Testis (tissue), 3 donors: ENCODE data around the gene RPS15. TPM values are rescaled to one million over a fixed set of nuclear protein-coding genes. Genes with fewer than 3 reads are reported as not detected.
A peak's percentile ranks its signal among the peaks of the same experiment; 100 is the strongest.

ENCODE experiments used
- DNase-seq: peaks from one replicate; pipeline ENCODE4 v3.0.0-alpha.2; 2019
- H3K27ac ChIP-seq, 2 donors: fragments of 200-600 bp; sonication (generic); one replicate each; pipeline ENCODE4 v1.5.1; 2019
- H3K27me3 ChIP-seq: fragments of 200-600 bp; sonication (generic); one replicate; pipeline ENCODE4 v1.5.1; 2019
- H3K36me3 ChIP-seq: fragments of 200-600 bp; sonication (generic); one replicate; pipeline ENCODE4 v1.5.1; 2017; ENCODE audit warnings: low read depth; ENCODE audit errors: missing control alignments
- H3K4me1 ChIP-seq: fragments of 200-600 bp; sonication (generic); one replicate; pipeline ENCODE4 v1.5.1; 2019
- H3K4me3 ChIP-seq, 2 donors: fragments of 200-600 bp; sonication (generic); one replicate each; pipeline ENCODE4 v1.5.1; 2017 to 2019
- H3K9me3 ChIP-seq: fragments of 200-600 bp; sonication (generic); one replicate; pipeline ENCODE4 v1.5.1; 2017
- POLR2A ChIP-seq: fragments of 450-650 bp; IDR thresholded peaks from one replicate; pipeline ENCODE4 v1.6.1; 2017; ENCODE audit warnings: antibody characterized with exemption, mild to moderate bottlenecking, moderate library complexity
- WGBS, 2 donors: methylation state at CpG; one replicate each; pipeline ENCODE4 v1.1.5; 2018; 5-methylcytosine and 5-hydroxymethylcytosine counted together
- intact Hi-C: fragments of 100-400 bp; cut with DNase I; formaldehyde crosslinking; loops from one replicate; pipeline ENCODE4 v1.15.1; 2023; ENCODE audit warnings: low total_unique reads
- polyA plus RNA-seq: library from polyadenylated mRNA; stranded (reverse); fragments of 350-450 nt; fragmentation: Illumina TruSeq; extraction: RNeasy Lipid Tissue Mini Kit (QIAGEN cat#74804); gene quantifications from one replicate; pipeline ENCODE4 v1.2.3, GENCODE V29; 2014; ENCODE audit warnings: low read depth, low replicate concordance; ENCODE audit not compliant: insufficient read depth
- total RNA-seq, 2 donors: library from RNA; depleted of rRNA; stranded (reverse); fragments of >200 nt; gene quantifications; one replicate each; pipeline ENCODE4 v1.2.3, GENCODE V29; 2016
- TF ChIP-seq, protein P1 (sequence below), 3 experiments: fragments of 450-650 bp in 2 of 3; fragments of 200-600 bp in 1 of 3; sonication (generic) in 1 of 3; IDR thresholded peaks; one replicate each; pipeline ENCODE4 v1.5.1; 2016 to 2019; ENCODE audit warnings: antibody characterized with exemption in 3 of 3, mild to moderate bottlenecking in 2 of 3, moderate library complexity in 1 of 3

RPS15 gene
- total and polyA plus RNA-seq, 3 donors from 2014 or later = 768 to 1,750 (median 1,248) TPM

DNA sequence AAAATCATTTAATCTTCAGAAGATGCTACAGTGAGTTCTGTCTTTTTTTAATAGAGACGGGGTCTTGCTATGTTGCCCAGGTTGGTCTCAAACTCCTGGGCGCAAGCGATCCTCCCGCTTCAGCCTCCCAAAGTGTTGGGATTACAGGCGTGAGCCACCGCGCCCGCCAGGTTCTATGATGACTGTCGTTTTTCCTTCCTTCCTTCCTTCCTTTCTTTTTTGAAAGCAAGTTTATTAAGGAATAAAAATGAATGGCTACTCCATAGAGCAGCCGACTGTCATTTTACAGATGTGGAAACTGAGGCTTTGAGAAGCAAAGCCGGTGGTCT is 36.3 kb upstream of the RPS15 start:
- Histone ChIP-seq H3K9me3 (no peaks in the 10 kb centered on the region), H3K4me3 (peak overlapping the region; percentile 73 to 92), H3K27ac (peak overlapping the region; percentile 6 to 76), H3K27me3 (no peaks in the 10 kb centered on the region), H3K36me3 (no peaks in the 10 kb centered on the region), H3K4me1 (peaks cover 39% of the 10 kb centered on the region)
- no peak for TF ChIP-seq POLR2A
- TF ChIP-seq, protein P1, sequence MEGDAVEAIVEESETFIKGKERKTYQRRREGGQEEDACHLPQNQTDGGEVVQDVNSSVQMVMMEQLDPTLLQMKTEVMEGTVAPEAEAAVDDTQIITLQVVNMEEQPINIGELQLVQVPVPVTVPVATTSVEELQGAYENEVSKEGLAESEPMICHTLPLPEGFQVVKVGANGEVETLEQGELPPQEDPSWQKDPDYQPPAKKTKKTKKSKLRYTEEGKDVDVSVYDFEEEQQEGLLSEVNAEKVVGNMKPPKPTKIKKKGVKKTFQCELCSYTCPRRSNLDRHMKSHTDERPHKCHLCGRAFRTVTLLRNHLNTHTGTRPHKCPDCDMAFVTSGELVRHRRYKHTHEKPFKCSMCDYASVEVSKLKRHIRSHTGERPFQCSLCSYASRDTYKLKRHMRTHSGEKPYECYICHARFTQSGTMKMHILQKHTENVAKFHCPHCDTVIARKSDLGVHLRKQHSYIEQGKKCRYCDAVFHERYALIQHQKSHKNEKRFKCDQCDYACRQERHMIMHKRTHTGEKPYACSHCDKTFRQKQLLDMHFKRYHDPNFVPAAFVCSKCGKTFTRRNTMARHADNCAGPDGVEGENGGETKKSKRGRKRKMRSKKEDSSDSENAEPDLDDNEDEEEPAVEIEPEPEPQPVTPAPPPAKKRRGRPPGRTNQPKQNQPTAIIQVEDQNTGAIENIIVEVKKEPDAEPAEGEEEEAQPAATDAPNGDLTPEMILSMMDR (IDR thresholded peaks at IDR 0.05) = no peak
- 47 to 60% methylated on average over 11 of the region's 11 CpGs for WGBS, 2 donors
- intact Hi-C loops = no loop called here
- DNase-seq = no peak

DNA sequence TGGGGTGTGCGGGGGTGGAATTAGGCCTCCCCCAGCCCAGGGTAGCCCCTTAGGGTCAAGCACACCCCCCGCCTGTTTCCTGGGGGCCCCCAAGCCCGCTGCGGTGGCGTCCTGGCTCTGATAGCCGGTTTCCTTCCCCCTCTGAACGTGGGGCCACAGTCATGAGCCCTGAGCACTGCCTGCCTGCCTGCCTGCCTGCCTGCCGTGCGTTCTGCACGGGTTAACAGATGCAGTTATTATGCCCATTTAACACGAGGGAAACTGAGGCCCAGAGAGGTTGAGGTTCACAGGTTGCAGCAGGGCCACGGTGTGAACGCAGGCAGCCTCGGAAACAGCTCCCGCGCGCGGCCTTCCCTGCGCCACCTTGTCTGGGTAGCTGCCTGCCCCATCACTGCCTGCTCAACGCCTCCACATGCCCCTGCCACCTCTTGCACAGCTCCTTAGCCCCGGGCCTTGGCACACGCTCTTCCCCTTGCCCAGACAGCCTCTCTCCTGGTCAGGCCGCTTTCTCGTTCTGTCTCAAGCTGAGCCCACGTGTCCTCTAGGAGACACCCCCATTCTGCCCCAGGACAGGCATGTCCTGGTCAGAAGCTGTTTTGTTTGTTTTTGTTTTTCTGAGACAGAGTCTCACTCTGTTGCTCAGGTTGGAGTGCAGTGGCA is 35.7 kb upstream of the RPS15 start:
- intact Hi-C loops = no loop called here
- Histone ChIP-seq H3K27ac (peak overlapping the region; percentile 6 to 41), H3K27me3 (no peaks in the 10 kb centered on the region)

DNA sequence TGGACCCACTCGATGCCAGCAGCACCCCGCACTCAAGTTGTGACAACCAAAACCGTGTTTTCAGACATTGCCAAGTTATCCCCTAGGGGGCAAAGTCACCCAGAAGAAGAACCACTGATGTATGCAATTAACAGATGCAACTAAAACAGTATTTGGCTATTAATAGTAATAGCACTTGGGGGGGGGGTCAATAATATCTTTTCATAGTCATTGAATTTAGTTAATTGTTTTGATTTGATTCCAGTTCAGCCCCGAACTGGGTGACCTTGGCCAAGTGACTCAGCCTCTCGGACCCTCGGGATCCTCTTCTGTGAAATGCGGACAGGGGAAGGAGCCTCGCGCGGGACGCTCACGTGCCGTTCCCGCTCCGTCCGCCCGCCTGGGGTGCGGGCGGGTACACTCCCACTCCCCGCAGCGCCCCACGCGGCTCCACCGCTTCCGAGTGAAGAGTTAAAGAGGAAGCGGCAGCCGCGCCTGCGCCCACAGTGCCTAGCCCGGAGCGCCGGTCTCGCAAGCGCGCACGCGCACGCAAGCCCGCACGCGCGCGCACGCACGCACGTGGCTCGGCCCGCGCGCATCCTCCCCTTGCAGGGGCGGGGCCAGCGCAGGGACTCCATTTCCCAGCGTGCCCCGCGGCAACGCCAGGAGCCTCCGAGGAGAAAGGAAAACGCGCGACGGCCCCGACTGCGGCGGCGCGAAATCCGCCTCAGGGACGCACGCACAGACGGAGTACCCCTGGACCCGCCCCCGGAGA is 31.2 kb upstream of the RPS15 start:
- WGBS, 2 donors = 0 to 1% methylated on average over 17 to 61 of the region's 72 CpGs
- H3K36me3 ChIP-seq = no peaks in the 10 kb centered on the region
- peak overlapping the region; percentile 26 to 79 for H3K27ac ChIP-seq
- DNase-seq = peak; percentile 99
- peak overlapping the region; percentile 60 to 98 for H3K4me3 ChIP-seq
- TF ChIP-seq POLR2A = no peak
- TF ChIP-seq, protein P1 (IDR thresholded peaks at IDR 0.05) = peak in 2 of 3 experiments; percentile 19 to 40
- no peaks in the 10 kb centered on the region for H3K9me3 ChIP-seq
- peaks cover 49% of the 10 kb centered on the region for H3K4me1 ChIP-seq
- no peaks in the 10 kb centered on the region for H3K27me3 ChIP-seq
- intact Hi-C loops = no loop called here

More for the DNA sequence above, 35.7 kb upstream of the RPS15 start:
- no peak for DNase-seq
- peaks cover 39% of the 10 kb centered on the region for H3K4me1 ChIP-seq
- no peak for TF ChIP-seq POLR2A
- TF ChIP-seq, protein P1 (IDR thresholded peaks at IDR 0.05) = no peak
- no peaks in the 10 kb centered on the region for H3K36me3 ChIP-seq
- no peaks in the 10 kb centered on the region for H3K9me3 ChIP-seq
- H3K4me3 ChIP-seq = no peak overlapping the region
- WGBS, 2 donors = 48 to 51% methylated on average over 9 to 25 of the region's 25 CpGs

DNA sequence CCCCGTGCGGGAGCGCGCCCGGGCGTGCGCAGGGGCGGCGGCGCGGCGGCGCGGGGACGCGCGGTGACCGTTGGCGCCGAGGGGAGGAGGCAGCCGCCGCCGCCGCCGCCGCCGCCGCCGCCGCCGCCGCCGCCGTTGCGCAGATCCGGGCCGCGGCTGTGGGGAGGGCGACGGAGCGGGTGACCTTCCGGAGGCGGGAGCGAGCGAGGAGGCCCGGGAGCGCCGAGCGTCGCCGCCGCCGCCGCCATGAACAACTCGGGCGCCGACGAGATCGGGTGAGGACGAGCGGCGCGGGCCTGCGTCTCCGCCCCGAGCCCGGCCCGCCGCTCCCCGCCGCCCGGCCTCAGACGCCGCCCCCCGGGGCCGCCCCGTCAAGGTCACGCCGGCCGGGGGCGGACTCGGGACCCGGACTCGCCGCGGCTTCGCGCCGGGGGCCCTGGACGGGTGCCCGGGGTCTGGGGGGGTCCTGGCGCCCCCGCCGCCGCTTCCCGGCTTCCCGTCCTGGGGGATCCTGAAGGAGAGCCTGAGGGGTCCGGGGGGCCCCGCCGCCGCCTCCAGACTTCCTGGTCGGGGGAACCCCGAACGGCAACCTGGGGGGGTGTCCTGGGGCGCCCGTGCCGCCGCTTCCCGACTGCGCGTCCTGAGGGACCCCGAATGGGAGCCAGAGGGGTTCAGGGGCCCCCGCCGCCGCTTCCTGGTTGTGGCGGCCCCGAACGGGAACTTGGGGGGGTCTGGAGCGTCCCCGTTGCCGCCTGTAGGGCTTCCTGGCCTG is 30.5 kb upstream of the RPS15 start, which contains the start of gene DAZAP1:
Gene DAZAP1, plus strand, starts transcription at position 59 of the 772 bp plus-strand sequence. Its CDS starts 188 bp downstream, at position 247.
- peaks cover 47% of the 10 kb centered on the region for H3K4me1 ChIP-seq
- TF ChIP-seq POLR2A = no peak
- TF ChIP-seq, protein P1 (IDR thresholded peaks at IDR 0.05) = no peak
- intact Hi-C loops = no loop called here

More for the DNA sequence above, 30.5 kb upstream of the RPS15 start, which contains the start of gene DAZAP1:
- WGBS, 2 donors = 0% methylated on average over 3 to 55 of the region's 121 CpGs
- DNase-seq = no peak
- no peaks in the 10 kb centered on the region for H3K36me3 ChIP-seq
- peak within 1 kb of the TSS; percentile 98 to 100 for H3K4me3 ChIP-seq
- H3K27me3 ChIP-seq = no peaks in the 10 kb centered on the region
- no peaks in the 10 kb centered on the region for H3K9me3 ChIP-seq
- peak within 1 kb of the TSS; percentile 94 to 96 for H3K27ac ChIP-seq
